A549 (cell line): Measurements from ENCODE around the gene PBXIP1.

ENCODE experiments used
- CHD2 ChIP-seq: fragments of 150-350 bp; IDR thresholded peaks from 2 replicates; pipeline ENCODE4 v1.6.1; 2014; ENCODE audit warnings: low read length; ENCODE audit not compliant: partially characterized antibody
- EP300 ChIP-seq, 2 experiments: fragments of >200 bp; sonication (Bioruptor Twin); formaldehyde crosslinking; IDR thresholded peaks; 2 replicates in 1 of 2; 3 replicates in 1 of 2; pipeline ENCODE4 v1.6.1; 2016 to 2017
- KDM1A ChIP-seq: fragments of 200-600 bp; sonication (generic); IDR thresholded peaks from 2 replicates; pipeline ENCODE4 v1.6.1; 2016; ENCODE audit warnings: low read depth, mild to moderate bottlenecking
- NFE2L2 ChIP-seq: fragments of 150-350 bp; conservative IDR thresholded peaks from 2 replicates; pipeline ENCODE4 v1.6.1; 2014; ENCODE audit warnings: low read length
- POLR2A ChIP-seq: IDR thresholded peaks from 2 replicates; pipeline ENCODE4 v1.6.1; 2012; ENCODE audit warnings: mild to moderate bottlenecking, low read length
- REST ChIP-seq: fragments of 200-600 bp; sonication (generic); IDR thresholded peaks from 2 replicates; pipeline ENCODE4 v1.6.1; 2016; ENCODE audit warnings: antibody characterized with exemption, mild to moderate bottlenecking, moderate library complexity
- TF ChIP-seq, protein P1 (sequence below): fragments of >200 bp; sonication (Bioruptor Twin); formaldehyde crosslinking; IDR thresholded peaks from 3 replicates; pipeline ENCODE4 v1.5.1; 2016

DNA sequence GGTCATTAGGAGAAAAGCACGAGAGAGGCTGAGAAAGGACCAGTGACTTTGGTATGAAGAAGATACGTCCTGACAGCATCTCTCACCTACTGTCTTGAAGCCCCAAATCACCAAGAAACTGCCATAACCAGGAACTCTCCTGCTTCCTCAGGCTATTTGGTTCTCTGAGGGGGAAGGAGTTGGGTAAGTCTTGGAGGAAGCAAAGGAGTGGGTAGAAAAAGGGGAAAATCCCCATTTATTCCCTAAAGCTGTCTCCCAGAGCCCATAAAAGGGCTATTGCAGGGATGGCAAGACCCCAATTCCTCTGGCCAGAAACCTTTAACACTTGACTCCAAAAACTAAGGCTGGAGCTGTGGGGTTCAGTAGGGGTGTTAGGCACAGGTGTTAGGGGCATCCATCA, 2.1 kb upstream of the PBXIP1 start:
- TF ChIP-seq, protein P1, sequence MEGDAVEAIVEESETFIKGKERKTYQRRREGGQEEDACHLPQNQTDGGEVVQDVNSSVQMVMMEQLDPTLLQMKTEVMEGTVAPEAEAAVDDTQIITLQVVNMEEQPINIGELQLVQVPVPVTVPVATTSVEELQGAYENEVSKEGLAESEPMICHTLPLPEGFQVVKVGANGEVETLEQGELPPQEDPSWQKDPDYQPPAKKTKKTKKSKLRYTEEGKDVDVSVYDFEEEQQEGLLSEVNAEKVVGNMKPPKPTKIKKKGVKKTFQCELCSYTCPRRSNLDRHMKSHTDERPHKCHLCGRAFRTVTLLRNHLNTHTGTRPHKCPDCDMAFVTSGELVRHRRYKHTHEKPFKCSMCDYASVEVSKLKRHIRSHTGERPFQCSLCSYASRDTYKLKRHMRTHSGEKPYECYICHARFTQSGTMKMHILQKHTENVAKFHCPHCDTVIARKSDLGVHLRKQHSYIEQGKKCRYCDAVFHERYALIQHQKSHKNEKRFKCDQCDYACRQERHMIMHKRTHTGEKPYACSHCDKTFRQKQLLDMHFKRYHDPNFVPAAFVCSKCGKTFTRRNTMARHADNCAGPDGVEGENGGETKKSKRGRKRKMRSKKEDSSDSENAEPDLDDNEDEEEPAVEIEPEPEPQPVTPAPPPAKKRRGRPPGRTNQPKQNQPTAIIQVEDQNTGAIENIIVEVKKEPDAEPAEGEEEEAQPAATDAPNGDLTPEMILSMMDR: no peak
- TF ChIP-seq CHD2 (no peak), NFE2L2 (no peak), REST (no peak), POLR2A (no peak), KDM1A (no peak), EP300 (IDR thresholded peaks at IDR 0.05) (no peak)
